ENCODE data around the gene HGS. TPM values are rescaled to one million over a fixed set of nuclear protein-coding genes. Genes with fewer than 3 reads are reported as not detected.

HGS gene
- total RNA-seq, 2 donors from 2014 or later = 111 to 168 TPM

GRCh38 chr17:81706757-81707624, 23.2 kb downstream of the HGS start:
- Mint-ChIP-seq H3K36me3 (peaks cover 32 to 36% of the 10 kb centered on the region in 2 donors), H3K27ac (no peak overlapping the region), H3K9me3 (no peaks in the 10 kb centered on the region)
- DNase-seq (ENCODE audit: low spot score in 2 of 2) (no peak), ATAC-seq (no peak)

- H3K9me3 Mint-ChIP-seq = no peaks in the 10 kb centered on the region
- DNase-seq (ENCODE audit: low spot score in 2 of 2) = no peak
These were observed 24.2 kb downstream of the HGS start for GRCh38 chr17:81707725-81708646.

GRCh38 chr17:81708739-81709185, 25.0 kb downstream of the HGS start:
- Mint-ChIP-seq H3K27ac (peak overlapping the region in 1 of 2 donors; percentile 93), H3K36me3 (peaks cover 21 to 30% of the 10 kb centered on the region in 2 donors), H3K9me3 (no peaks in the 10 kb centered on the region)
- ATAC-seq (no peak), DNase-seq (ENCODE audit: low spot score in 2 of 2) (no peak)

More at GRCh38 chr17:81707725-81708646, 24.2 kb downstream of the HGS start:
- Mint-ChIP-seq H3K36me3 (peaks cover 22 to 31% of the 10 kb centered on the region in 2 donors), H3K27ac (no peak overlapping the region)
- no peak for ATAC-seq

- H3K27ac Mint-ChIP-seq = peak overlapping the region; percentile 85 to 94
- no peaks in the 10 kb centered on the region for H3K9me3 Mint-ChIP-seq
- ATAC-seq (no peak), DNase-seq (ENCODE audit: low spot score in 2 of 2) (no peak)
- peaks cover 9 to 17% of the 10 kb centered on the region in 2 donors for H3K36me3 Mint-ChIP-seq
These were observed 26.9 kb downstream of the HGS start for GRCh38 chr17:81710514-81711308.

- Mint-ChIP-seq H3K27ac (peak within 1 kb of the TSS; percentile 85 to 94), H3K36me3 (peaks cover 0 to 6% of the 10 kb centered on the region in 2 donors), H3K9me3 (no peaks in the 10 kb centered on the region)
- DNase-seq (ENCODE audit: low spot score in 2 of 2) (peak; percentile 85 to 91), ATAC-seq (peak; percentile 89 to 93)
These were observed 28.1 kb downstream of the HGS start, which contains the start of gene SLC25A10 for GRCh38 chr17:81711814-81712467. TSS of gene SLC25A10 (plus strand) at chr17:81712284. CDS start at chr17:81712427, 143 bp downstream.

- DNase-seq (ENCODE audit: low spot score in 2 of 2) = no peak
- Mint-ChIP-seq H3K27ac (peak overlapping the region; percentile 85 to 92), H3K36me3 (peaks cover 0 to 5% of the 10 kb centered on the region in 2 donors), H3K9me3 (no peaks in the 10 kb centered on the region)
- ATAC-seq = peak in 1 of 2 donors; percentile 34
These were observed 28.7 kb downstream of the HGS start for GRCh38 chr17:81712468-81713003.

GRCh38 chr17:81713004-81713555, 29.3 kb downstream of the HGS start:
- Mint-ChIP-seq H3K36me3 (peaks cover 0 to 5% of the 10 kb centered on the region in 2 donors), H3K9me3 (no peaks in the 10 kb centered on the region), H3K27ac (peak overlapping the region; percentile 85 to 92)
- no peak for ATAC-seq
- no peak for DNase-seq (ENCODE audit: low spot score in 2 of 2)

- Mint-ChIP-seq H3K9me3 (no peaks in the 10 kb centered on the region), H3K27ac (peak overlapping the region in 1 of 2 donors; percentile 92), H3K36me3 (peaks cover 0 to 5% of the 10 kb centered on the region in 2 donors)
- DNase-seq (ENCODE audit: low spot score in 2 of 2) = no peak
- ATAC-seq = no peak
These were observed 30.0 kb downstream of the HGS start for GRCh38 chr17:81713556-81714411.

GRCh38 chr17:81714412-81715106, 30.7 kb downstream of the HGS start:
- no peak for DNase-seq (ENCODE audit: low spot score in 2 of 2)

GRCh38 chr17:81715107-81715871, 31.5 kb downstream of the HGS start:
- no peak for DNase-seq (ENCODE audit: low spot score in 2 of 2)
- no peak for ATAC-seq
- Mint-ChIP-seq H3K36me3 (peaks cover 0 to 5% of the 10 kb centered on the region in 2 donors), H3K27ac (no peak overlapping the region), H3K9me3 (no peaks in the 10 kb centered on the region)

More at GRCh38 chr17:81714412-81715106, 30.7 kb downstream of the HGS start:
- Mint-ChIP-seq H3K36me3 (peaks cover 0 to 5% of the 10 kb centered on the region in 2 donors), H3K27ac (peak overlapping the region in 1 of 2 donors; percentile 50), H3K9me3 (no peaks in the 10 kb centered on the region)
- no peak for ATAC-seq

- H3K9me3 Mint-ChIP-seq = no peaks in the 10 kb centered on the region
- no peak for ATAC-seq
- no peak overlapping the region for H3K27ac Mint-ChIP-seq
These were observed 32.3 kb downstream of the HGS start for GRCh38 chr17:81715872-81716673.

GRCh38 chr17:81716674-81716996, 32.8 kb downstream of the HGS start:
- no peaks in the 10 kb centered on the region for H3K9me3 Mint-ChIP-seq
- H3K36me3 Mint-ChIP-seq = peaks cover 0 to 5% of the 10 kb centered on the region in 2 donors
- ATAC-seq (no peak), DNase-seq (ENCODE audit: low spot score in 2 of 2) (no peak)
- H3K27ac Mint-ChIP-seq = no peak overlapping the region

More at GRCh38 chr17:81715872-81716673, 32.3 kb downstream of the HGS start:
- DNase-seq (ENCODE audit: low spot score in 2 of 2) = peak in 1 of 2 donors; percentile 56
- peaks cover 0 to 5% of the 10 kb centered on the region in 2 donors for H3K36me3 Mint-ChIP-seq

Data from activated naive CD4-positive, alpha-beta T cell treated with anti-CD3 and anti-CD28 coated beads, Interleukin-2, amount 50 U/mL, for 72 hours (primary cell).